CD4-positive, alpha-beta T cell (primary cell): ENCODE results near the gene CIP2A. TPM values are rescaled to one million over a fixed set of nuclear protein-coding genes. Genes with fewer than 3 reads are reported as not detected.

ENCODE experiments used
- ATAC-seq: fragments of 200-7000 bp; cut with Tn5 transposase; one replicate; pipeline ENCODE4 v1.10.0; 2022; ENCODE audit warnings: mild to moderate bottlenecking; ENCODE audit not compliant: poor library complexity
- CTCF ChIA-PET: fragments of 350-600 bp; sonication (Branson Sonifier 250); formaldehyde crosslinking; loops from one replicate; lab custom pipeline; 2021; ENCODE audit warnings: antibody characterized with exemption, inconsistent platforms; lab: Charles Lee
- POLR2A ChIA-PET: fragments of 350-600 bp; sonication (Branson Sonifier 250); formaldehyde crosslinking; loops from one replicate; lab custom pipeline; 2021; ENCODE audit warnings: antibody characterized with exemption, inconsistent platforms; lab: Charles Lee
- DNase-seq, 14 experiments: peaks; one replicate each; pipeline ENCODE4 v3.0.0-alpha.2; 2013 to 2020; ENCODE audit warnings: mixed read lengths in 2 of 14
- H3K27ac ChIP-seq, 2 donors: one replicate each; pipeline versions ENCODE4 v1.5.1 to v1.7.0; 2013; ENCODE audit warnings: low read length in 2 of 2, low read depth in 1 of 2, mild to moderate bottlenecking in 1 of 2
- H3K27me3 ChIP-seq, 2 experiments: 1 replicate in 1 of 2; 2 replicates in 1 of 2; pipeline versions ENCODE4 v1.6.1 to v1.7.0; 2013; ENCODE audit warnings: low read length in 2 of 2, control low read depth in 1 of 2, mild to moderate bottlenecking in 1 of 2, moderate library complexity in 1 of 2; ENCODE audit not compliant: insufficient read depth in 2 of 2, control insufficient read depth in 1 of 2
- H3K36me3 ChIP-seq: one replicate; pipeline ENCODE4 v1.6.1; 2013; ENCODE audit warnings: low read length, control low read depth; ENCODE audit not compliant: insufficient read depth
- H3K4me1 ChIP-seq: one replicate; pipeline ENCODE4 v1.6.1; 2013; ENCODE audit warnings: low read length, control low read depth; ENCODE audit not compliant: insufficient read depth
- H3K4me3 ChIP-seq: one replicate; pipeline ENCODE4 v1.5.1; 2013; ENCODE audit warnings: mild to moderate bottlenecking, low read length, moderate library complexity
- H3K9me3 ChIP-seq, 2 experiments: 1 replicate in 1 of 2; 2 replicates in 1 of 2; pipeline versions ENCODE4 v1.6.1 to v1.7.0; 2013; ENCODE audit warnings: low read length in 2 of 2, mild to moderate bottlenecking in 2 of 2, control low read depth in 1 of 2, moderate library complexity in 1 of 2; ENCODE audit not compliant: control insufficient read depth in 1 of 2, insufficient read depth in 1 of 2
- H3K27ac Mint-ChIP-seq: one replicate; pipeline ENCODE4 v1.8.0; 2020; ENCODE audit warnings: mixed read lengths
- H3K27me3 Mint-ChIP-seq: one replicate; pipeline ENCODE4 v1.8.0; 2021; ENCODE audit warnings: mixed read lengths
- H3K36me3 Mint-ChIP-seq: one replicate; pipeline ENCODE4 v1.8.0; 2021; ENCODE audit warnings: low read depth, mixed read lengths
- H3K4me1 Mint-ChIP-seq: one replicate; pipeline ENCODE4 v1.8.0; 2021; ENCODE audit warnings: low read depth, mixed read lengths
- H3K4me3 Mint-ChIP-seq: one replicate; pipeline ENCODE4 v1.8.0; 2020; ENCODE audit warnings: mild to moderate bottlenecking, mixed read lengths
- H3K9me3 Mint-ChIP-seq: one replicate; pipeline ENCODE4 v1.8.0; 2020; ENCODE audit warnings: mixed read lengths
- CTCF ChIP-seq: fragments of 200-600 bp; IDR thresholded peaks from one replicate; pipeline ENCODE4 v1.8.0; 2022; ENCODE audit warnings: antibody characterized with exemption, mild to moderate bottlenecking
- intact Hi-C, 2 experiments: fragments of 100-400 bp; cut with DNase I in 1 of 2; cut with micrococcal nuclease in 1 of 2; formaldehyde crosslinking; loops; one replicate each; pipeline versions ENCODE4 v1.15.1 to v1.9.0; 2023 to 2025; cut with DNase I, micrococcal nuclease
- total RNA-seq, 174 experiments: library from RNA in 2 of 174; stranded (reverse) in 2 of 174; gene quantifications; one replicate each; pipeline ENCODE4 v1.2.3 and lab custom pipeline; 2021 to 2026

CIP2A gene
- total RNA-seq, 2 experiments from 2014 or later: 2.7 to 3.9 TPM

GRCh38 chr3:108569336-108569735, 19.9 kb downstream of the CIP2A start:
- no peak for TF ChIP-seq CTCF
- Mint-ChIP-seq H3K4me1 (no peaks in the 10 kb centered on the region), H3K27me3 (no peaks in the 10 kb centered on the region), H3K36me3 (peaks cover 11% of the 10 kb centered on the region), H3K4me3 (no peak overlapping the region), H3K9me3 (peaks cover 5% of the 10 kb centered on the region), H3K27ac (no peak overlapping the region)
- ATAC-seq (no peak), DNase-seq (no peak)
- intact Hi-C loops: no loop called here
- Histone ChIP-seq H3K4me1 (no peaks in the 10 kb centered on the region), H3K36me3 (no peaks in the 10 kb centered on the region), H3K9me3 (no peaks in the 10 kb centered on the region), H3K27me3 (no peaks in the 10 kb centered on the region), H3K27ac (no peak overlapping the region), H3K4me3 (no peak overlapping the region)
- CTCF ChIA-PET: no interaction called here
- POLR2A ChIA-PET: no interaction called here

GRCh38 chr3:108566599-108566998, 22.6 kb downstream of the CIP2A start:
- Mint-ChIP-seq H3K27me3 (no peaks in the 10 kb centered on the region), H3K36me3 (peaks cover 6% of the 10 kb centered on the region), H3K4me3 (no peak overlapping the region), H3K9me3 (no peaks in the 10 kb centered on the region), H3K4me1 (no peaks in the 10 kb centered on the region), H3K27ac (no peak overlapping the region)
- Histone ChIP-seq H3K27me3 (no peaks in the 10 kb centered on the region), H3K4me1 (no peaks in the 10 kb centered on the region), H3K27ac (no peak overlapping the region), H3K36me3 (no peaks in the 10 kb centered on the region), H3K9me3 (no peaks in the 10 kb centered on the region), H3K4me3 (no peak overlapping the region)
- CTCF ChIA-PET: interaction anchor here (1.0 kb wide), 1 partner anchor 273 kb away, joined by 4 read pairs; no protein-coding TSS in a partner anchor
- intact Hi-C loops: no loop called here
- no peak for TF ChIP-seq CTCF
- no peak for ATAC-seq
- no peak for DNase-seq
- POLR2A ChIA-PET: interaction anchor here (1.0 kb wide), 1 partner anchor 23 kb away, joined by 4 read pairs; the partner anchor contains the start of genes CIP2A and DZIP3

GRCh38 chr3:108565506-108565905, 23.7 kb downstream of the CIP2A start:
- H3K4me1 Mint-ChIP-seq: no peaks in the 10 kb centered on the region
- no peaks in the 10 kb centered on the region for H3K9me3 Mint-ChIP-seq
- ChIA-PET POLR2A (no interaction called here), CTCF (no interaction called here)
- H3K27me3 Mint-ChIP-seq: no peaks in the 10 kb centered on the region
- H3K36me3 Mint-ChIP-seq: peaks cover 5% of the 10 kb centered on the region
- Histone ChIP-seq H3K36me3 (no peaks in the 10 kb centered on the region), H3K27ac (no peak overlapping the region), H3K4me1 (no peaks in the 10 kb centered on the region), H3K9me3 (no peaks in the 10 kb centered on the region), H3K4me3 (no peak overlapping the region), H3K27me3 (no peaks in the 10 kb centered on the region)
- ATAC-seq: no peak
- intact Hi-C loops: no loop called here
- H3K27ac Mint-ChIP-seq: no peak overlapping the region
- TF ChIP-seq CTCF: no peak
- no peak overlapping the region for H3K4me3 Mint-ChIP-seq
- DNase-seq: no peak
